H9 (cell line): ENCODE results near the gene NEDD4L. TPM values are rescaled to one million over a fixed set of nuclear protein-coding genes. Genes with fewer than 3 reads are reported as not detected.

Experiments used
- DNase-seq: peaks from one replicate; pipeline ENCODE4 v3.0.0-alpha.2; 2017
- H2AFZ ChIP-seq: one replicate; pipeline ENCODE4 v1.6.1; 2013; ENCODE audit warnings: mild to moderate bottlenecking, low read length, control low read depth, moderate library complexity
- H2AK5ac ChIP-seq: 2 replicates; pipeline ENCODE4 v1.6.1; 2013; ENCODE audit warnings: low read length, control low read depth, mixed read lengths; ENCODE audit not compliant: insufficient read length
- H2BK120ac ChIP-seq: one replicate; pipeline ENCODE4 v1.6.1; 2013; ENCODE audit warnings: low read depth, mild to moderate bottlenecking, low read length, control low read depth, inconsistent platforms; ENCODE audit not compliant: poor library complexity, severe bottlenecking
- H2BK12ac ChIP-seq: 2 replicates; pipeline ENCODE4 v1.6.1; 2013; ENCODE audit warnings: low read length, control low read depth, mixed read lengths, low read depth; ENCODE audit not compliant: insufficient read length
- H2BK15ac ChIP-seq: 2 replicates; pipeline ENCODE4 v1.6.1; 2013; ENCODE audit warnings: low read depth, low read length, control low read depth
- H2BK20ac ChIP-seq: one replicate; pipeline ENCODE4 v1.6.1; 2013; ENCODE audit warnings: low read depth, mild to moderate bottlenecking, low read length, control low read depth, inconsistent platforms; ENCODE audit not compliant: poor library complexity, severe bottlenecking
- H2BK5ac ChIP-seq: 2 replicates; pipeline ENCODE4 v1.6.1; 2013; ENCODE audit warnings: low read length, control low read depth, mixed read lengths; ENCODE audit not compliant: insufficient read length
- H3K14ac ChIP-seq: 2 replicates; pipeline ENCODE4 v1.6.1; 2013; ENCODE audit warnings: low read length, control low read depth; ENCODE audit not compliant: insufficient read depth
- H3K18ac ChIP-seq: 2 replicates; pipeline ENCODE4 v1.6.1; 2013; ENCODE audit warnings: low read depth, mild to moderate bottlenecking, mixed read lengths, low read length, control low read depth; ENCODE audit not compliant: insufficient read length
- H3K23ac ChIP-seq: 2 replicates; pipeline ENCODE4 v1.6.1; 2013; ENCODE audit warnings: low read length, control low read depth, mixed read lengths, low read depth; ENCODE audit not compliant: insufficient read length
- H3K23me2 ChIP-seq: 2 replicates; pipeline ENCODE4 v1.6.1; 2013; ENCODE audit warnings: low read depth, mild to moderate bottlenecking, mixed read lengths, low read length, control low read depth; ENCODE audit not compliant: insufficient read length, poor library complexity, severe bottlenecking
- H3K27ac ChIP-seq: 2 replicates; pipeline ENCODE4 v1.5.1; 2013; ENCODE audit warnings: low read length, control low read depth, mixed read lengths, low read depth; ENCODE audit not compliant: insufficient read length
- H3K27me3 ChIP-seq: 2 replicates; pipeline ENCODE4 v1.6.1; 2013; ENCODE audit warnings: low read length, control low read depth, inconsistent platforms; ENCODE audit not compliant: insufficient read depth
- H3K4ac ChIP-seq: 2 replicates; pipeline ENCODE4 v1.6.1; 2013; ENCODE audit warnings: low read depth, mild to moderate bottlenecking, control low read depth, inconsistent platforms, low read length, moderate library complexity
- H3K4me1 ChIP-seq: 2 replicates; pipeline ENCODE4 v1.6.1; 2013; ENCODE audit warnings: low read length, control low read depth, inconsistent platforms; ENCODE audit not compliant: insufficient read depth
- H3K4me2 ChIP-seq: 2 replicates; pipeline ENCODE4 v1.6.1; 2013; ENCODE audit warnings: low read length, control low read depth, mixed read lengths; ENCODE audit not compliant: insufficient read length, insufficient read depth
- H3K56ac ChIP-seq: 2 replicates; pipeline ENCODE4 v1.6.1; 2013; ENCODE audit warnings: low read depth, mild to moderate bottlenecking, mixed read lengths, low read length, control low read depth; ENCODE audit not compliant: insufficient read length
- H3K79me1 ChIP-seq: 2 replicates; pipeline ENCODE4 v1.6.1; 2013; ENCODE audit warnings: low read depth, mild to moderate bottlenecking, moderate library complexity, low read length, control low read depth, inconsistent platforms; ENCODE audit not compliant: insufficient read depth, poor library complexity, severe bottlenecking
- H3K79me2 ChIP-seq: 2 replicates; pipeline ENCODE4 v1.6.1; 2013; ENCODE audit warnings: low read length, control low read depth, inconsistent platforms; ENCODE audit not compliant: insufficient read depth
- H3K9ac ChIP-seq: 2 replicates; pipeline ENCODE4 v1.6.1; 2013; ENCODE audit warnings: low read length, control low read depth, mixed read lengths; ENCODE audit not compliant: insufficient read length; ENCODE audit errors: extremely low read depth
- H3K9me3 ChIP-seq: one replicate; pipeline ENCODE4 v1.6.1; 2013; ENCODE audit warnings: low read depth, low read length, inconsistent platforms; ENCODE audit not compliant: control insufficient read depth
- H3T11ph ChIP-seq: one replicate; pipeline ENCODE4 v1.6.1; 2013; ENCODE audit warnings: mild to moderate bottlenecking, low read length, control low read depth, inconsistent platforms
- H4K20me1 ChIP-seq: one replicate; pipeline ENCODE4 v1.6.1; 2013; ENCODE audit not compliant: control insufficient read depth, insufficient read length, insufficient read depth
- H4K5ac ChIP-seq: 2 replicates; pipeline ENCODE4 v1.6.1; 2013; ENCODE audit warnings: low read depth, mild to moderate bottlenecking, mixed read lengths, low read length, control low read depth; ENCODE audit not compliant: insufficient read length
- H4K8ac ChIP-seq: replicated peaks from 2 replicates; pipeline ENCODE4 v1.6.1; 2013; ENCODE audit warnings: low read length, control low read depth, mixed read lengths, low read depth; ENCODE audit not compliant: insufficient read length
- H4K91ac ChIP-seq: 2 replicates; pipeline ENCODE4 v1.6.1; 2013; ENCODE audit warnings: low read depth, mild to moderate bottlenecking, moderate library complexity, mixed read lengths, low read length, control low read depth; ENCODE audit not compliant: insufficient read length
- H3K27ac Mint-ChIP-seq, 3 experiments: 2 replicates in 2 of 3; 3 replicates in 1 of 3; pipeline ENCODE4 v1.8.0; 2020 to 2021; ENCODE audit warnings: mixed read lengths in 3 of 3, mild to moderate bottlenecking in 1 of 3, moderate library complexity in 1 of 3
- H3K27me3 Mint-ChIP-seq: 2 replicates; pipeline ENCODE4 v1.8.0; 2021; ENCODE audit warnings: low read depth, mild to moderate bottlenecking, moderate library complexity, mixed read lengths
- H3K36me3 Mint-ChIP-seq, 3 experiments: 2 replicates in 2 of 3; 3 replicates in 1 of 3; pipeline ENCODE4 v1.8.0; 2020 to 2021; ENCODE audit warnings: low read depth in 3 of 3, mixed read lengths in 3 of 3; ENCODE audit not compliant: insufficient read depth in 1 of 3
- H3K4me1 Mint-ChIP-seq, 2 experiments: 2 replicates each; pipeline ENCODE4 v1.8.0; 2020; ENCODE audit warnings: mixed read lengths in 2 of 2
- H3K4me3 Mint-ChIP-seq, 2 experiments: 2 replicates in 1 of 2; 3 replicates in 1 of 2; pipeline ENCODE4 v1.8.0; 2020 to 2021; ENCODE audit warnings: mild to moderate bottlenecking in 2 of 2, mixed read lengths in 2 of 2, moderate library complexity in 1 of 2
- H3K9me3 Mint-ChIP-seq, 2 experiments: 2 replicates in 1 of 2; 3 replicates in 1 of 2; pipeline ENCODE4 v1.8.0; 2020; ENCODE audit warnings: mild to moderate bottlenecking in 2 of 2, mixed read lengths in 2 of 2, moderate library complexity in 1 of 2
- CTCF ChIP-seq: fragments of 200-600 bp; sonication (generic); conservative IDR thresholded peaks from 3 replicates; pipeline ENCODE4 v1.8.0; 2021; ENCODE audit warnings: antibody characterized with exemption, mild to moderate bottlenecking
- WGBS: extraction: QIAGEN DNeasy Blood & Tissue Kit; methylation state at CpG from one replicate; pipeline ENCODE4 v1.1.7; 2013; ENCODE audit warnings: missing lambda C conversion rate, low lambda C conversion rate, mixed read lengths; ENCODE audit not compliant: insufficient read length; ENCODE audit errors: extremely low coverage; 5-methylcytosine and 5-hydroxymethylcytosine counted together
- total RNA-seq: library from RNA; stranded (reverse); gene quantifications from 2 replicates; pipeline ENCODE4 v1.2.1, GENCODE V29; 2021

NEDD4L gene
- total RNA-seq, 1 experiment from 2014 or later, result 76.3 TPM

GRCh38 chr18:58394046-58394445 lies 350.0 kb downstream of the NEDD4L start:
- no peak overlapping the region for H3K27ac ChIP-seq
- H2BK15ac ChIP-seq, result no peak overlapping the region
- H3T11ph ChIP-seq, result no peak overlapping the region
- H2BK12ac ChIP-seq, result no peak overlapping the region
- H2BK5ac ChIP-seq, result no peak overlapping the region
- H3K4me3 Mint-ChIP-seq, result no peak overlapping the region
- no peak overlapping the region for H2AFZ ChIP-seq
- H3K9me3 Mint-ChIP-seq, result no peaks in the 10 kb centered on the region
- peaks cover 16 to 25% of the 10 kb centered on the region in 2 experiments for H3K4me1 Mint-ChIP-seq
- no peak overlapping the region for H3K9ac ChIP-seq
- DNase-seq, result peak; percentile 9
- no peak overlapping the region; a peak in 1 of 7 replicates for H3K27ac Mint-ChIP-seq
- H2BK120ac ChIP-seq, result no peak overlapping the region
- H3K4ac ChIP-seq, result no peak overlapping the region
- no peak overlapping the region for H3K14ac ChIP-seq
- no peaks in the 10 kb centered on the region for H3K27me3 Mint-ChIP-seq
- H3K27me3 ChIP-seq, result no peaks in the 10 kb centered on the region
- no peak overlapping the region for H4K91ac ChIP-seq
- H3K56ac ChIP-seq, result no peak overlapping the region
- H3K23ac ChIP-seq, result no peak overlapping the region
- TF ChIP-seq CTCF, result no peak
- H4K8ac ChIP-seq, result no peak overlapping the region
- no peaks in the 10 kb centered on the region for H3K79me1 ChIP-seq
- no peak overlapping the region for H4K5ac ChIP-seq
- no peaks in the 10 kb centered on the region for H3K23me2 ChIP-seq
- no peak overlapping the region for H3K4me2 ChIP-seq
- no peak overlapping the region for H2AK5ac ChIP-seq
- no CpG with 5 or more reads among the region's 7 CpGs for WGBS
- H3K9me3 ChIP-seq, result no peaks in the 10 kb centered on the region
- H3K4me1 ChIP-seq, result no peaks in the 10 kb centered on the region
- H3K36me3 Mint-ChIP-seq, result peaks cover 5 to 64% (median 59%) of the 10 kb centered on the region in 3 experiments; a peak in 6 of 7 replicates
- no peak overlapping the region for H2BK20ac ChIP-seq
- H4K20me1 ChIP-seq, result no peaks in the 10 kb centered on the region
- no peak overlapping the region for H3K18ac ChIP-seq
- H3K79me2 ChIP-seq, result no peaks in the 10 kb centered on the region
